HepG2 (cell line): Measurements from ENCODE around the gene ASB11. TPM values are rescaled to one million over a fixed set of nuclear protein-coding genes. Genes with fewer than 3 reads are reported as not detected.
A peak's percentile ranks its signal among the peaks of the same experiment; 100 is the strongest.

ENCODE experiments used
- ATAC-seq: fragments of 200-7000 bp; cut with Tn5 transposase; 3 replicates; pipeline ENCODE4 v1.9.1; 2020; ENCODE audit warnings: mild to moderate bottlenecking, moderate library complexity
- BruUV-seq: library from RNA; stranded (reverse); fragments of 400-500 nt; replicated peaks from 2 replicates; lab custom pipeline; 2021; lab: Mats Ljungman, UMichigan
- CTCF ChIA-PET: fragments of 300-600 bp; formaldehyde crosslinking; extraction: SDS; loops from one replicate; lab custom pipeline; 2021; ENCODE audit warnings: low total read pairs, inconsistent platforms, low intra/inter-chr PET ratio; lab: Yijun Ruan, JAX
- POLR2A ChIA-PET: fragments of 350-600 bp; sonication (Branson Sonifier 250); formaldehyde crosslinking; loops from one replicate; lab custom pipeline; 2020; ENCODE audit warnings: antibody characterized with exemption, inconsistent platforms; lab: Yijun Ruan, JAX
- DNase-seq: peaks from one replicate; pipeline ENCODE4 v3.0.0-alpha.2; 2015; ENCODE audit warnings: low spot score
- FAIRE-seq: peaks from 3 replicates; lab custom pipeline; 2011; peaks lifted over from hg19 to GRCh38; lab: Jason Lieb, UNC
- H2AFZ ChIP-seq: one replicate; pipeline ENCODE4 v1.6.1; 2011; ENCODE audit warnings: low read length, inconsistent platforms
- H3K27ac ChIP-seq: fragments of 300-600 bp; 3 replicates; pipeline ENCODE4 v1.8.0; 2011; ENCODE audit warnings: mixed run types, mild to moderate bottlenecking, mixed read lengths, low read length, inconsistent platforms; ENCODE audit not compliant: insufficient read depth; ENCODE audit errors: extremely low read length
- H3K27me3 ChIP-seq, 2 experiments: fragments of 200-600 bp in 1 of 2; 2 replicates in 1 of 2; 3 replicates in 1 of 2; pipeline versions ENCODE4 v1.6.0 to v1.8.0; 2011; ENCODE audit warnings: low read length in 2 of 2, mild to moderate bottlenecking in 2 of 2, moderate library complexity in 2 of 2, inconsistent platforms in 1 of 2; ENCODE audit not compliant: insufficient read depth in 2 of 2, control insufficient read depth in 1 of 2
- H3K36me3 ChIP-seq, 2 experiments: fragments of 200-600 bp in 1 of 2; replicated peaks in 1 of 2; 2 replicates in 1 of 2; 3 replicates in 1 of 2; pipeline versions ENCODE4 v1.5.1 to v1.8.0; 2011; ENCODE audit warnings: low read length in 2 of 2, inconsistent platforms in 1 of 2; ENCODE audit not compliant: insufficient read depth in 2 of 2, control insufficient read depth in 1 of 2
- H3K4me1 ChIP-seq: 2 replicates; pipeline ENCODE4 v1.5.1; 2012; ENCODE audit warnings: low read length, inconsistent platforms; ENCODE audit not compliant: insufficient read depth
- H3K4me2 ChIP-seq: 2 replicates; pipeline ENCODE4 v1.6.0; 2011; ENCODE audit warnings: low read depth, low read length, inconsistent platforms
- H3K4me3 ChIP-seq, 3 experiments: fragments of 200-600 bp in 1 of 3; sonication (generic), shearing (Covaris generic) in 1 of 3; replicated peaks in 1 of 3; 2 replicates each; pipeline ENCODE4 v1.5.1; 2011 to 2016; ENCODE audit warnings: low read length in 3 of 3, inconsistent platforms in 2 of 3, low read depth in 2 of 3, mild to moderate bottlenecking in 2 of 3, control low read depth in 1 of 3, mixed read lengths in 1 of 3; ENCODE audit not compliant: insufficient read depth in 1 of 3
- H3K79me2 ChIP-seq: one replicate; pipeline ENCODE4 v1.6.1; 2011; ENCODE audit warnings: low read length, inconsistent platforms; ENCODE audit not compliant: insufficient read depth
- H3K9ac ChIP-seq: 2 replicates; pipeline ENCODE4 v1.6.0; 2011; ENCODE audit warnings: mild to moderate bottlenecking, low read depth, low read length, inconsistent platforms; ENCODE audit not compliant: insufficient read depth
- H3K9me3 ChIP-seq: 2 replicates; pipeline ENCODE4 v1.5.1; 2012; ENCODE audit warnings: mild to moderate bottlenecking, low read length
- H4K20me1 ChIP-seq: 2 replicates; pipeline ENCODE4 v1.6.0; 2011; ENCODE audit warnings: inconsistent platforms, mild to moderate bottlenecking, low read length, moderate library complexity; ENCODE audit not compliant: insufficient read depth
- CHD2 ChIP-seq: IDR thresholded peaks from 2 replicates; pipeline ENCODE4 v1.6.1; 2011; ENCODE audit warnings: low read depth, low read length, improper control_type of control experiment
- MAFF ChIP-seq: IDR thresholded peaks from 2 replicates; pipeline ENCODE4 v1.6.1; 2011; ENCODE audit warnings: low read depth, low read length, improper control_type of control experiment
- MAFK ChIP-seq, 2 experiments: IDR thresholded peaks in 1 of 2; conservative IDR thresholded peaks in 1 of 2; 2 replicates each; pipeline ENCODE4 v1.6.1; 2011; ENCODE audit warnings: improper control_type of control experiment in 2 of 2, low read length in 2 of 2
- MIER3 ChIP-seq: IDR thresholded peaks from 2 replicates; pipeline ENCODE4 v1.6.1; 2016; ENCODE audit warnings: missing compliant biosample characterization, borderline replicate concordance
- NFE2L2 ChIP-seq: fragments of 150-350 bp; IDR thresholded peaks from 2 replicates; pipeline ENCODE4 v1.6.1; 2014; ENCODE audit warnings: low read length
- NPAS2 ChIP-seq: sonication (generic); formaldehyde crosslinking; IDR thresholded peaks from 2 replicates; pipeline ENCODE4 v1.8.0; 2022; ENCODE audit warnings: mild to moderate bottlenecking, missing genetic modification reagents, borderline replicate concordance
- SOX13 ChIP-seq, 3 experiments: fragments of 450-650 bp in 1 of 3; sonication (generic) in 1 of 3; formaldehyde crosslinking in 1 of 3; IDR thresholded peaks in 2 of 3; conservative IDR thresholded peaks in 1 of 3; 2 replicates each; pipeline versions ENCODE4 v1.5.0 to v1.6.1; 2016 to 2020; ENCODE audit warnings: antibody characterized with exemption in 1 of 3, mild to moderate bottlenecking in 1 of 3, missing compliant biosample characterization in 1 of 3, missing genetic modification reagents in 1 of 3, moderate library complexity in 1 of 3
- ZNF644 ChIP-seq: IDR thresholded peaks from 2 replicates; pipeline ENCODE4 v1.6.1; 2016; ENCODE audit warnings: low read depth
- WGBS: methylation state at CpG from one replicate; pipeline ENCODE4 v1.1.6; 2017; ENCODE audit warnings: low lambda C conversion rate; 5-methylcytosine and 5-hydroxymethylcytosine counted together
- in situ Hi-C: cut with HindIII; loops from 2 replicates; pipeline ENCODE4 v1.10.0; 2017; ENCODE audit warnings: low pct_unique_long_range_greater_than_20kb; ENCODE audit not compliant: extremely low pct_ligation_motif_present
- intact Hi-C: fragments of 100-400 bp; cut with micrococcal nuclease; formaldehyde crosslinking; loops from one replicate; pipeline ENCODE4 v1.10.0; 2022; ENCODE audit not compliant: unreplicated experiment
- polyA plus RNA-seq, 8 experiments: library from polyadenylated mRNA; depleted of rRNA in 3 of 8; stranded (reverse) in 7 of 8; unstranded in 1 of 8; fragments of >200 nt; fragmentation: Illumina TruSeq in 4 of 8; extraction: Trizol in 4 of 8; gene quantifications; 2 replicates each; pipeline versions ENCODE4 v1.2.1 to v1.2.3, GENCODE V29; 2011 to 2016; ENCODE audit warnings: low read depth in 4 of 8, missing spikeins in 1 of 8, mixed read lengths in 1 of 8; ENCODE audit not compliant: insufficient read depth in 1 of 8
- total RNA-seq, 5 experiments: library from RNA; depleted of rRNA; stranded (reverse); fragments of >200 nt; fragmentation: Illumina TruSeq; extraction: Trizol; gene quantifications; 2 replicates each; pipeline ENCODE4 v1.2.3, GENCODE V29; 2016; ENCODE audit warnings: low read depth in 1 of 5
- TF ChIP-seq, protein P1 (sequence below): sonication (generic); formaldehyde crosslinking; IDR thresholded peaks from 2 replicates; pipeline ENCODE4 v1.4.0; 2020; ENCODE audit warnings: mild to moderate bottlenecking, missing genetic modification reagents
- TF ChIP-seq, protein P2 (sequence below): IDR thresholded peaks from 2 replicates; pipeline ENCODE4 v1.6.1; 2012; ENCODE audit warnings: low read depth, low read length, improper control_type of control experiment

The ASB11 gene
- total and polyA plus RNA-seq, 2 of the 13 experiments (the other 11 are each of a cell fraction or from before 2014, with no cell fraction given): not detected

DNA sequence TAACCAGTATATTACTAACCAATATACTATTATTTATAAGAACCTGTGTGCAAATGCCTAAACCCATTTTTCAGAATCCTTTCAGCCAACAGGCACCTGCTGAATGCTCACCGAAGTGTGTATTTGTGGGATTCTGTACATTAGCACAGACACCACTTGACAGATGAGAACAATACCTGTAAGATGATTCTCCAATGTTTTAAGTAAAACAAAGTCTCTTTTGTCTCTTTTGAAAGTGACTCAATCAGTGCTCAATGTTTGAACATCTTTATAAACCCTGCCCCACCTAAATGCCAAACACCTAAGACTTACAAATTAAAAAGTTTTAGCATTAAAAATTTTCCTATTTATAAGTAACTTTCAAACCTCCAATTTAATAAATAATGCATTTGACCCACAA lies 46.3 kb downstream of the ASB11 start:
- POLR2A ChIA-PET: interaction anchor here (1.2 kb wide), 2 partner anchors 33 to 1535 kb away, joined by 3 to 4 read pairs; partner anchors contain the start of genes OFD1 and TRAPPC2
- TSS peak; percentile 76 for BruUV-seq

DNA sequence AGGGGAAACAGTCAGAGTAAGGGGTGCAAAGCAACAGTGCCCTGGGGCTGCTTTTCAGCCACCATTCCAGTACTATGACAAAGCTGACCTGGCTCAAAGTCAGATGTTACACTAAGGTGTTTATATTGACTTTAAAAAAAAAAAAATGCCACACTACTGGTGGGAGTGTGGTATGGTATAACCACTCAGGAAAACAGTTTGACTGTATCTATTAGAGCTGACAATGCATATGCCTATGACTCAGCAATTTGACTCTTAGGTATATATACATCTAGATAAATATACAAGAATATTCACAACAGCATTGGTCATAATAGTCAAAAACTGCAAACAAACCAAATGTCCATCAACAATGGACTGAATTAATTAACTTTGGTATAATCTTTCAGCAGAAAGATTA lies 60.6 kb downstream of the ASB11 start:
- no peaks in the 10 kb centered on the region for H4K20me1 ChIP-seq
- H3K9ac ChIP-seq: no peak overlapping the region
- CTCF ChIA-PET: no interaction called here
- no peaks in the 10 kb centered on the region for H3K9me3 ChIP-seq
- no peaks in the 10 kb centered on the region for H3K4me1 ChIP-seq
- no peak overlapping the region for H3K27ac ChIP-seq
- in situ Hi-C loops (no loop called here), intact Hi-C loops (no loop called here)
- no peak for DNase-seq
- ATAC-seq: no peak
- no peaks in the 10 kb centered on the region for H3K27me3 ChIP-seq
- no peak for FAIRE-seq
- H3K36me3 ChIP-seq: no peaks in the 10 kb centered on the region
- no peak overlapping the region for H3K4me3 ChIP-seq
- H3K4me2 ChIP-seq: no peak overlapping the region
- BruUV-seq: no TSS peak
- H3K79me2 ChIP-seq: no peaks in the 10 kb centered on the region
- POLR2A ChIA-PET: no interaction called here
- H2AFZ ChIP-seq: no peak overlapping the region
- TF ChIP-seq MAFK (conservative IDR thresholded peaks at IDR 0.05 in 1 of 2, IDR thresholded peaks at IDR 0.05 in 1 of 2; ENCODE audit: low read length in 2 of 2) (0 out of 4 replicates have a peak, but pooled peaks of 1 of the 2 experiments have one; percentile 23), MAFF (0 out of 2 replicates have a peak, but pooled peaks have one; percentile 13), NPAS2 (CRISPR knock-in tag) (no peak), ZNF644 (CRISPR knock-in tag) (no peak), MIER3 (CRISPR knock-in tag) (no peak), NFE2L2 (peak; percentile 73), CHD2 (no peak)
- TF ChIP-seq, protein P1, sequence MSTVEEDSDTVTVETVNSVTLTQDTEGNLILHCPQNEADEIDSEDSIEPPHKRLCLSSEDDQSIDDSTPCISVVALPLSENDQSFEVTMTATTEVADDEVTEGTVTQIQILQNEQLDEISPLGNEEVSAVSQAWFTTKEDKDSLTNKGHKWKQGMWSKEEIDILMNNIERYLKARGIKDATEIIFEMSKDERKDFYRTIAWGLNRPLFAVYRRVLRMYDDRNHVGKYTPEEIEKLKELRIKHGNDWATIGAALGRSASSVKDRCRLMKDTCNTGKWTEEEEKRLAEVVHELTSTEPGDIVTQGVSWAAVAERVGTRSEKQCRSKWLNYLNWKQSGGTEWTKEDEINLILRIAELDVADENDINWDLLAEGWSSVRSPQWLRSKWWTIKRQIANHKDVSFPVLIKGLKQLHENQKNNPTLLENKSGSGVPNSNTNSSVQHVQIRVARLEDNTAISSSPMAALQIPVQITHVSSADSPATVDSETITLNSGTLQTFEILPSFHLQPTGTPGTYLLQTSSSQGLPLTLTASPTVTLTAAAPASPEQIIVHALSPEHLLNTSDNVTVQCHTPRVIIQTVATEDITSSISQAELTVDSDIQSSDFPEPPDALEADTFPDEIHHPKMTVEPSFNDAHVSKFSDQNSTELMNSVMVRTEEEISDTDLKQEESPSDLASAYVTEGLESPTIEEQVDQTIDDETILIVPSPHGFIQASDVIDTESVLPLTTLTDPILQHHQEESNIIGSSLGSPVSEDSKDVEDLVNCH (CRISPR knock-in tag): no peak

More for the DNA sequence above, 46.3 kb downstream of the ASB11 start:
- WGBS: 17% methylated on average over 1 of the region's 1 CpG
- CTCF ChIA-PET: no interaction called here
- Histone ChIP-seq H3K9me3 (no peaks in the 10 kb centered on the region), H3K4me1 (peaks cover 40% of the 10 kb centered on the region), H3K36me3 (no peaks in the 10 kb centered on the region), H2AFZ (no peak overlapping the region), H3K9ac (peak overlapping the region; percentile 22; the same call in 1 of the 2 replicates), H3K27ac (peak overlapping the region; percentile 82), H3K27me3 (no peaks in the 10 kb centered on the region), H3K4me2 (peak overlapping the region; percentile 75), H3K79me2 (no peaks in the 10 kb centered on the region), H3K4me3 (peak overlapping the region in 2 of 3 experiments; percentile 19 to 60; a peak in 2 of 6 replicates), H4K20me1 (no peaks in the 10 kb centered on the region)
- in situ Hi-C loops: no loop called here
- TF ChIP-seq, protein P2, sequence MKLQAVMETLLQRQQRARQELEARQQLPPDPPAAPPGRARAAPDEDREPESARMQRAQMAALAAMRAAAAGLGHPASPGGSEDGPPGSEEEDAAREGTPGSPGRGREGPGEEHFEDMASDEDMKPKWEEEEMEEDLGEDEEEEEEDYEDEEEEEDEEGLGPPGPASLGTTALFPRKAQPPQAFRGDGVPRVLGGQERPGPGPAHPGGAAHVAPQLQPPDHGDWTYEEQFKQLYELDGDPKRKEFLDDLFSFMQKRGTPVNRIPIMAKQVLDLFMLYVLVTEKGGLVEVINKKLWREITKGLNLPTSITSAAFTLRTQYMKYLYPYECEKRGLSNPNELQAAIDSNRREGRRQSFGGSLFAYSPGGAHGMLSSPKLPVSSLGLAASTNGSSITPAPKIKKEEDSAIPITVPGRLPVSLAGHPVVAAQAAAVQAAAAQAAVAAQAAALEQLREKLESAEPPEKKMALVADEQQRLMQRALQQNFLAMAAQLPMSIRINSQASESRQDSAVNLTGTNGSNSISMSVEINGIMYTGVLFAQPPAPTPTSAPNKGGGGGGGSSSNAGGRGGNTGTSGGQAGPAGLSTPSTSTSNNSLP: no peak
- no peak for TF ChIP-seq SOX13 (IDR thresholded peaks at IDR 0.05)
- TF ChIP-seq SOX13 (CRISPR knock-in tag; conservative IDR thresholded peaks at IDR 0.05 in 1 of 2, IDR thresholded peaks at IDR 0.05 in 1 of 2): peak in 1 of 2 experiments; percentile 48; a peak in 1 of 4 replicates
- no peak for ATAC-seq
- peak; percentile 12 for DNase-seq
- intact Hi-C loops: loop anchor here (2.0 kb wide), 1 partner anchor 66 kb away; the partner anchor contains the start of gene PIGA
- no peak for FAIRE-seq
